GM21786 (cell line): Measurements from ENCODE around the gene ACY1.

Experiments used
- ATAC-seq: cut with Tn5 transposase; IDR thresholded peaks from one replicate; pipeline ENCODE4 v1.9.1; 2021; ENCODE audit not compliant: unreplicated experiment

ACY1 gene

GRCh38 chr3:51962854-51963530 is 20.3 kb upstream of the ACY1 start:
- no peak for ATAC-seq

- ATAC-seq: no peak
These were observed 19.3 kb upstream of the ACY1 start for GRCh38 chr3:51963951-51964451.

GRCh38 chr3:51964521-51964920 is 18.8 kb upstream of the ACY1 start:
- no peak for ATAC-seq

- no peak for ATAC-seq
These were observed 17.3 kb upstream of the ACY1 start for GRCh38 chr3:51966016-51966415.

GRCh38 chr3:51966486-51966885 is 16.8 kb upstream of the ACY1 start:
- no peak for ATAC-seq

GRCh38 chr3:51966922-51967383 is 16.4 kb upstream of the ACY1 start:
- ATAC-seq: peak; percentile 16

- peak; percentile 58 for ATAC-seq
These were observed 15.8 kb upstream of the ACY1 start, which contains the start of gene PCBP4 for GRCh38 chr3:51967384-51968169. TSS of gene PCBP4 (minus strand) at chr3:51967454. CDS start at chr3:51961240, 6,214 bp downstream.

GRCh38 chr3:51968170-51968775 is 15.1 kb upstream of the ACY1 start:
- ATAC-seq: no peak

- no peak for ATAC-seq
These were observed 14.3 kb upstream of the ACY1 start for GRCh38 chr3:51968883-51969678.

GRCh38 chr3:51969841-51970240 is 13.5 kb upstream of the ACY1 start:
- no peak for ATAC-seq

- ATAC-seq: no peak
These were observed 12.6 kb upstream of the ACY1 start for GRCh38 chr3:51970606-51971300.

- no peak for ATAC-seq
These were observed 12.0 kb upstream of the ACY1 start for GRCh38 chr3:51971350-51971749.

- no peak for ATAC-seq
These were observed 8.9 kb upstream of the ACY1 start for GRCh38 chr3:51974277-51974962.

- ATAC-seq: peak; percentile 36
These were observed 8.1 kb upstream of the ACY1 start, which contains the start of gene ABHD14A for GRCh38 chr3:51974963-51975851. TSS of gene ABHD14A (plus strand) at chr3:51975064. CDS start at chr3:51975136, 72 bp downstream.

GRCh38 chr3:51975852-51976549 is 7.3 kb upstream of the ACY1 start:
- ATAC-seq: no peak

GRCh38 chr3:51977446-51978142 is 5.7 kb upstream of the ACY1 start:
- ATAC-seq: no peak

GRCh38 chr3:51978143-51978502 is 5.2 kb upstream of the ACY1 start:
- ATAC-seq: no peak
